ENCODE data around the gene NRDE2. TPM values are rescaled to one million over a fixed set of nuclear protein-coding genes. Genes with fewer than 3 reads are reported as not detected.
"Not testable (repeated sequence)": the region's sequence is repeated elsewhere in the genome, so short reads cannot be mapped to it uniquely, and the experiment has no call there.

NRDE2 gene
- polyA plus RNA-seq, 1 donor from 2014 or later, result 9.5 TPM

DNA sequence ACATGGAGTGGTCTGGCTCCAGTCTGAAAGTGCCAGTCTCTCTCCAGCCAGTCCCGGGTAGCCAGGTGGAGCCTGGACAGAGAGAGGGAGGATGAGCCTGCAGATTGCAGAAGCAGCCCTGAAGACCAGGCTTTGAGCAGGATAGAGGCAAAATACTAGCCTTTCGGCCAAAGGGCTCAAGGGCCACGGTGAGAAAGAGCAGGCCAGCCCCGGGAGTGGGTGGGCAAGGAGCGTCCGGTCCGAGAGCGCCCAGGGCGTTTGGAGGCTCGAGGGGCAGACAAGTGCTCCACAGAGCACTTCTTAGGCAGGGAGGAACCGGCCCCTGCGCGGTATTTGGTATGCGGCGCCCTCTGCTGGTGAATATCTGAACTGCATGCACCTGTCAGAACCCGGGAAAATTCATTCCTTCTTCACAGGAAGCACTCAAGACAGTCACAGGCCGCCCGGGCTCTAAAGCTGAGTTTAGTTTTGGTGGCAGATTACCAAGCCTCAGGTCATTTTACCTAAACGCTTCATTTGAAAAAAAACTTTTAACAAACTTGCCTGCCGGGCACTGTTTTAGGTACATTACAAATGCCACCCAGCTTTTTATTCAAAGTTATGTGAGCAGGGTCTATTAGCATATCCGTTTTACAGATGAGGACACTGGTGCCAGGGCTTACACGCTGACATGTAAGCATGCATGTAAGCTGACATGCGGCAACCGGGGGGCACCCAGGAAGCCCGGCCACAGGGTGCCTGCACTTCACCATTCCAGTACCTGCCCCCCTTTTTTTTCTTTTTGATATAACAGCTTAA lies 96.4 kb downstream of the NRDE2 start:
- no peak overlapping the region for H2AFZ ChIP-seq (ENCODE audit: low read depth, low read length)

DNA sequence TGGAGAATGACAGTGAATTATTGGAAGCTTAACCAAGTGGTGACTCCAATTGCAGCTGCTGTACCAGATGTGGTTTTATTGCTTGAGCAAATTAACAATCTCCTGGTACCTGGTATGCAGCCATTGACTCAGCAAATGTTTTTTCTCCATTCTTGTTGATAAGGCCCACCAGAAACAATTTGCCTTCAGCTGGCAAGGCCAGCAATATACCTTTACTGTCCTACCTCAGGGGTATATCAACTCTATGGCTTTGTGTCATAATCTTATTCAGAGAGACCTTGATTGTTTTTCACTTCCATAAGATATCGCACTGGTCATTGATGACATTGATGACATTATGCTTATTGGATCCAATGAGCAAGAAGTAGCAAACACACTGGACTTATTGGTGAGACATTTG lies 101.8 kb downstream of the NRDE2 start:
- H3K4me3 ChIP-seq (ENCODE audit: low read length); H3K9me3 ChIP-seq (ENCODE audit: low read length); H3K79me2 ChIP-seq (replicated peaks; ENCODE audit: insufficient read depth, low read length); H3K9me2 ChIP-seq (ENCODE audit: insufficient read depth, low read length); H2AFZ ChIP-seq (ENCODE audit: low read depth, low read length); H3F3A ChIP-seq (ENCODE audit: insufficient read depth, low read length, poor library complexity, severe bottlenecking); H3K4me2 ChIP-seq (ENCODE audit: low read length); H3K9ac ChIP-seq (ENCODE audit: low read length); H4K20me1 ChIP-seq (ENCODE audit: insufficient read depth); H3K27me3 ChIP-seq (ENCODE audit: insufficient read depth, low read depth, low read length); H3K36me3 ChIP-seq (ENCODE audit: insufficient read depth, low read length); H3K27ac ChIP-seq (ENCODE audit: low read length): not testable (repeated sequence)

More for the DNA sequence above, 96.4 kb downstream of the NRDE2 start:
- H3K79me2 ChIP-seq (replicated peaks; ENCODE audit: insufficient read depth, low read length), result no peaks in the 10 kb centered on the region
- peaks cover 7% of the 10 kb centered on the region for H3K9me3 ChIP-seq (ENCODE audit: low read length)
- no peaks in the 10 kb centered on the region for H3K36me3 ChIP-seq (ENCODE audit: insufficient read depth, low read length)
- no peaks in the 10 kb centered on the region for H3F3A ChIP-seq (ENCODE audit: insufficient read depth, low read length, poor library complexity, severe bottlenecking)
- no peak overlapping the region for H3K4me2 ChIP-seq (ENCODE audit: low read length)
- TF ChIP-seq REST (IDR thresholded peaks at IDR 0.05; ENCODE audit: borderline replicate concordance) (no peak), SMC3 (conservative IDR thresholded peaks at IDR 0.05; ENCODE audit: poor library complexity) (peak; percentile 72), RAD21 (conservative IDR thresholded peaks at IDR 0.05) (peak; percentile 69), EZH2 (IDR thresholded peaks at IDR 0.05; ENCODE audit: borderline replicate concordance, insufficient read depth, low read length, poor library complexity, severe bottlenecking) (no peak)
- TF ChIP-seq, protein P1, sequence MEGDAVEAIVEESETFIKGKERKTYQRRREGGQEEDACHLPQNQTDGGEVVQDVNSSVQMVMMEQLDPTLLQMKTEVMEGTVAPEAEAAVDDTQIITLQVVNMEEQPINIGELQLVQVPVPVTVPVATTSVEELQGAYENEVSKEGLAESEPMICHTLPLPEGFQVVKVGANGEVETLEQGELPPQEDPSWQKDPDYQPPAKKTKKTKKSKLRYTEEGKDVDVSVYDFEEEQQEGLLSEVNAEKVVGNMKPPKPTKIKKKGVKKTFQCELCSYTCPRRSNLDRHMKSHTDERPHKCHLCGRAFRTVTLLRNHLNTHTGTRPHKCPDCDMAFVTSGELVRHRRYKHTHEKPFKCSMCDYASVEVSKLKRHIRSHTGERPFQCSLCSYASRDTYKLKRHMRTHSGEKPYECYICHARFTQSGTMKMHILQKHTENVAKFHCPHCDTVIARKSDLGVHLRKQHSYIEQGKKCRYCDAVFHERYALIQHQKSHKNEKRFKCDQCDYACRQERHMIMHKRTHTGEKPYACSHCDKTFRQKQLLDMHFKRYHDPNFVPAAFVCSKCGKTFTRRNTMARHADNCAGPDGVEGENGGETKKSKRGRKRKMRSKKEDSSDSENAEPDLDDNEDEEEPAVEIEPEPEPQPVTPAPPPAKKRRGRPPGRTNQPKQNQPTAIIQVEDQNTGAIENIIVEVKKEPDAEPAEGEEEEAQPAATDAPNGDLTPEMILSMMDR (IDR thresholded peaks at IDR 0.05; ENCODE audit: poor library complexity, severe bottlenecking), result peak; percentile 72
- H3K27ac ChIP-seq (ENCODE audit: low read length), result no peak overlapping the region
- no peaks in the 10 kb centered on the region for H3K9me2 ChIP-seq (ENCODE audit: insufficient read depth, low read length)
- H3K27me3 ChIP-seq (ENCODE audit: insufficient read depth, low read depth, low read length), result no peaks in the 10 kb centered on the region
- no peaks in the 10 kb centered on the region for H4K20me1 ChIP-seq (ENCODE audit: insufficient read depth)
- no peak overlapping the region for H3K9ac ChIP-seq (ENCODE audit: low read length)
- H3K4me3 ChIP-seq (ENCODE audit: low read length), result no peak overlapping the region

DNA sequence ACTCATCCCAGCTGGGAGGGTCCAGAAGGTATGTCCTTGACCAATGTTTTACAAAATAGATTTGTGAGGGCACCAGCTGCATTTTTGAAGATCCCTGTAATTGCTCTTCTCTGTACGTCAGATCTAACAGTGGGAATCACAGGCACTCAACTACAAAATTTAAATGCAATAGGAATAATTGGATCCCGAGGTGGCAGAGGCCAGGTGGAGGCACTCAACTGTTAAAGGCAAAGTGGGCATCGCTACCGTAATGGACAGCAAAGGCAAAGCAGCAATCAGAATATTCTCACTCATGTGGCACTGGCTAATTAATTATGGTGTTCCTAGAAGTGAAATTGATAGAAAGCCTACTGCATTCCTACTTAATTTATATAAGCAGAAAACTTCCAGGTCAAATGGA lies 103.3 kb downstream of the NRDE2 start:
- H3K4me2 ChIP-seq (ENCODE audit: low read length), result no peak overlapping the region
- no peak overlapping the region for H3K27ac ChIP-seq (ENCODE audit: low read length)
- no peaks in the 10 kb centered on the region for H3K79me2 ChIP-seq (replicated peaks; ENCODE audit: insufficient read depth, low read length)
- H3F3A ChIP-seq (ENCODE audit: insufficient read depth, low read length, poor library complexity, severe bottlenecking), result no peaks in the 10 kb centered on the region
- no peaks in the 10 kb centered on the region for H3K9me2 ChIP-seq (ENCODE audit: insufficient read depth, low read length)
- H3K27me3 ChIP-seq (ENCODE audit: insufficient read depth, low read depth, low read length), result no peaks in the 10 kb centered on the region
- no peaks in the 10 kb centered on the region for H3K36me3 ChIP-seq (ENCODE audit: insufficient read depth, low read length)
- H2AFZ ChIP-seq (ENCODE audit: low read depth, low read length), result no peak overlapping the region
- no peaks in the 10 kb centered on the region for H4K20me1 ChIP-seq (ENCODE audit: insufficient read depth)
- no peak for TF ChIP-seq SMC3 (conservative IDR thresholded peaks at IDR 0.05; ENCODE audit: poor library complexity)
- no peak for TF ChIP-seq RAD21 (conservative IDR thresholded peaks at IDR 0.05)
- no peak overlapping the region for H3K4me3 ChIP-seq (ENCODE audit: low read length)
- H3K9ac ChIP-seq (ENCODE audit: low read length), result no peak overlapping the region
- H3K9me3 ChIP-seq (ENCODE audit: low read length), result peaks cover under 1% of the 10 kb centered on the region

Other genes starting within 250 kb of the NRDE2 start
- gene PSMC1, start 75.4 kb downstream of the NRDE2 start, polyA plus RNA-seq, result 255 and 287 TPM in 2 replicates
- 282 and 373 TPM in 2 replicates for gene CALM1, start 65.1 kb upstream of the NRDE2 start, polyA plus RNA-seq

Measured in neural cell (in vitro differentiated cells).